B cell (primary cell): ENCODE measurements around the gene CAMTA1. TPM values are rescaled to one million over a fixed set of nuclear protein-coding genes. Genes with fewer than 3 reads are reported as not detected.

ENCODE experiments used
- ATAC-seq: fragments of 200-7000 bp; cut with Tn5 transposase; one replicate; pipeline ENCODE4 v1.10.0; 2021; ENCODE audit warnings: low read depth, mild to moderate bottlenecking, moderate number of reproducible peaks, moderate library complexity
- CTCF ChIA-PET: fragments of 350-600 bp; sonication (Branson Sonifier 250); formaldehyde crosslinking; loops from one replicate; lab custom pipeline; 2021; ENCODE audit warnings: antibody characterized with exemption, inconsistent platforms; lab: Charles Lee
- POLR2A ChIA-PET: fragments of 350-600 bp; sonication (Branson Sonifier 250); formaldehyde crosslinking; loops from one replicate; lab custom pipeline; 2021; ENCODE audit warnings: antibody characterized with exemption; lab: Charles Lee
- DNase-seq: peaks from one replicate; pipeline ENCODE4 v3.0.0; 2013
- H2AFZ ChIP-seq: 2 replicates; pipeline ENCODE4 v1.6.1; 2012; ENCODE audit warnings: mild to moderate bottlenecking, low read depth, low read length; ENCODE audit not compliant: insufficient read depth, poor library complexity, severe bottlenecking
- H3K27ac ChIP-seq, 2 donors: 1 replicate in 1 of 2; 2 replicates in 1 of 2; pipeline ENCODE4 v1.5.1; 2012 to 2013; ENCODE audit warnings: low read length in 2 of 2, mild to moderate bottlenecking in 2 of 2, moderate library complexity in 1 of 2
- H3K27me3 ChIP-seq, 4 experiments: fragments of 200-600 bp in 1 of 4; sonication (generic) in 1 of 4; replicated peaks in 1 of 4; 1 replicate in 2 of 4; 2 replicates in 2 of 4; pipeline versions ENCODE4 v1.6.1 to v1.7.0; 2013 to 2016; ENCODE audit warnings: low read length in 3 of 4, mild to moderate bottlenecking in 2 of 4, mixed read lengths in 1 of 4, moderate library complexity in 1 of 4; ENCODE audit not compliant: insufficient read depth in 4 of 4, control insufficient read depth in 3 of 4; ENCODE audit errors: control extremely low read depth in 1 of 4
- H3K36me3 ChIP-seq, 2 experiments: replicated peaks in 1 of 2; 1 replicate in 1 of 2; 2 replicates in 1 of 2; pipeline versions ENCODE4 v1.6.1 to v1.7.1; 2013; ENCODE audit warnings: low read length in 1 of 2; ENCODE audit not compliant: insufficient read depth in 2 of 2, control insufficient read depth in 1 of 2; ENCODE audit errors: control extremely low read depth in 1 of 2, extremely low read depth in 1 of 2
- H3K4me1 ChIP-seq, 2 donors: fragments of 200-600 bp in 1 of 2; sonication (generic) in 1 of 2; 1 replicate in 1 of 2; 2 replicates in 1 of 2; pipeline versions ENCODE4 v1.5.1 to v1.6.1; 2013 to 2017; ENCODE audit warnings: low read length in 2 of 2; ENCODE audit not compliant: control insufficient read depth in 2 of 2, insufficient read depth in 2 of 2
- H3K4me2 ChIP-seq: replicated peaks from 2 replicates; pipeline ENCODE3; 2012; ENCODE audit warnings: mild to moderate bottlenecking, low read depth, low read length; ENCODE audit not compliant: poor library complexity, severe bottlenecking
- H3K4me3 ChIP-seq, 5 experiments: fragments of 200-600 bp in 1 of 5; sonication (generic) in 1 of 5; 1 replicate in 3 of 5; 2 replicates in 2 of 5; pipeline versions ENCODE4 v1.5.1 to v1.7.0; 2011 to 2016; ENCODE audit warnings: low read length in 4 of 5, mild to moderate bottlenecking in 4 of 5, low read depth in 2 of 5, control low read depth in 1 of 5, moderate library complexity in 1 of 5; ENCODE audit not compliant: insufficient read depth in 1 of 5; ENCODE audit errors: control extremely low read depth in 1 of 5, extremely low read depth in 1 of 5
- H3K79me2 ChIP-seq: fragments of 200-600 bp; sonication (generic); one replicate; pipeline ENCODE4 v1.6.0; 2016; ENCODE audit warnings: low read length; ENCODE audit not compliant: control insufficient read depth, insufficient read depth
- H3K9ac ChIP-seq: fragments of 200-600 bp; sonication (generic); 2 replicates; pipeline ENCODE4 v1.6.1; 2017; ENCODE audit warnings: mild to moderate bottlenecking, low read length, moderate library complexity
- H3K9me3 ChIP-seq, 3 donors: one replicate each; pipeline versions ENCODE4 v1.6.1 to v1.7.1; 2013; ENCODE audit warnings: low read length in 2 of 3; ENCODE audit not compliant: control insufficient read depth in 2 of 3, insufficient read depth in 1 of 3; ENCODE audit errors: control extremely low read depth in 1 of 3
- H4K20me1 ChIP-seq: 2 replicates; pipeline ENCODE4 v1.6.0; 2012; ENCODE audit warnings: mild to moderate bottlenecking, low read length; ENCODE audit not compliant: insufficient read depth, control insufficient read depth, poor library complexity, severe bottlenecking
- H3K27ac Mint-ChIP-seq: one replicate; pipeline ENCODE4 v1.8.0; 2021; ENCODE audit warnings: mixed read lengths
- H3K27me3 Mint-ChIP-seq: one replicate; pipeline ENCODE4 v1.8.0; 2021; ENCODE audit warnings: mixed read lengths
- H3K4me1 Mint-ChIP-seq: one replicate; pipeline ENCODE4 v1.8.0; 2021; ENCODE audit warnings: mixed read lengths
- H3K4me3 Mint-ChIP-seq: one replicate; pipeline ENCODE4 v1.8.0; 2021; ENCODE audit warnings: mixed read lengths
- H3K9me3 Mint-ChIP-seq: one replicate; pipeline ENCODE4 v1.8.0; 2022; ENCODE audit warnings: mixed read lengths; ENCODE audit not compliant: insufficient read depth
- CTCF ChIP-seq: fragments of 200-600 bp; IDR thresholded peaks from one replicate; pipeline ENCODE4 v1.8.0; 2022; ENCODE audit warnings: antibody characterized with exemption, mild to moderate bottlenecking
- EZH2 ChIP-seq: IDR thresholded peaks from 2 replicates; pipeline ENCODE4 v1.6.1; 2012; ENCODE audit warnings: borderline replicate concordance, low read depth, mild to moderate bottlenecking, moderate library complexity, low read length; ENCODE audit not compliant: insufficient read depth, poor library complexity, severe bottlenecking
- WGBS: methylation state at CpG from one replicate; pipeline ENCODE4 v1.1.5; 2013; ENCODE audit warnings: missing lambda C conversion rate; ENCODE audit not compliant: insufficient coverage; 5-methylcytosine and 5-hydroxymethylcytosine counted together
- intact Hi-C: fragments of 100-400 bp; cut with micrococcal nuclease; formaldehyde crosslinking; loops from one replicate; pipeline ENCODE4 v1.10.0; 2022
- polyA plus RNA-seq: library from polyadenylated mRNA; depleted of rRNA; stranded (reverse); fragments of >200 nt; gene quantifications from 2 replicates; pipeline ENCODE4 v1.2.3, GENCODE V29; 2012
- total RNA-seq, 2 donors: library from RNA; stranded (reverse); fragments of 120-200 nt in 1 of 2; gene quantifications; 1 replicate in 1 of 2; 2 replicates in 1 of 2; pipeline versions ENCODE4 v1.2.3 to v1.2.4, GENCODE V29; 2013 to 2022

CAMTA1 gene
- total and polyA plus RNA-seq, 2 donors (not counting 1 experiment from before 2014, with no cell fraction given) = 42.2 to 45.7 TPM

GRCh38 chr1:7517611-7518330 lies 732.5 kb downstream of the CAMTA1 start:
- TF ChIP-seq CTCF = no peak
- no peak for TF ChIP-seq EZH2
- Mint-ChIP-seq H3K27me3 (peaks cover 6% of the 10 kb centered on the region), H3K27ac (no peak overlapping the region), H3K9me3 (no peaks in the 10 kb centered on the region), H3K4me3 (no peak overlapping the region), H3K4me1 (no peaks in the 10 kb centered on the region)
- POLR2A ChIA-PET = no interaction called here
- H2AFZ ChIP-seq = no peak overlapping the region
- no peaks in the 10 kb centered on the region for H3K27me3 ChIP-seq
- CTCF ChIA-PET = no interaction called here
- no peak overlapping the region for H3K4me2 ChIP-seq
- no peaks in the 10 kb centered on the region for H3K79me2 ChIP-seq
- no peak overlapping the region for H3K4me3 ChIP-seq
- DNase-seq = no peak
- H3K9ac ChIP-seq = no peak overlapping the region
- no peaks in the 10 kb centered on the region for H3K9me3 ChIP-seq
- no peak overlapping the region for H3K27ac ChIP-seq
- WGBS = 79% methylated on average over 10 of the region's 10 CpGs
- H3K36me3 ChIP-seq = no peaks in the 10 kb centered on the region
- ATAC-seq = no peak
- no peaks in the 10 kb centered on the region for H4K20me1 ChIP-seq
- H3K4me1 ChIP-seq = no peaks in the 10 kb centered on the region
- intact Hi-C loops = no loop called here

DNA sequence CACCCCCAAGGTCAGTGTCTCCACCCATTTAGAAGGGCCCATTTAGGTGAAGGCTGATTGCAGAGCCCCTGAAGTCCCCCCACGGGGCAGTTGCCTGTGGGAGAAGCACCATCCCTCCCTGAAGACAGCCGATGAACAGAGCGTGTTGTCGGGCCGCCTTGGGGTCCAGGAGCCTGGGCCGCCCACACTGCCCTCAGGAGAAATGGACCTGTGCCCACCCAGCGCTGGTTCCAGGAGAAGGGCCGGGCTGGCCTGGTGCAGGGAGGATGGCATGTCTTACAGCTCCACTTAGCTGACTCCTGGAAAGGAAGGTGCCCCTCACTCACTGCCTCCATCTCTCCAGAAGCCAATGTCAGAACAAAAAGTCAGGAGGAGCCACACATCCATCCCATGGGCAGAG lies 733.2 kb downstream of the CAMTA1 start:
- 96% methylated on average over 8 of the region's 8 CpGs for WGBS
- Histone ChIP-seq H3K9me3 (no peaks in the 10 kb centered on the region), H3K9ac (no peak overlapping the region), H4K20me1 (no peaks in the 10 kb centered on the region), H3K36me3 (no peaks in the 10 kb centered on the region), H3K27ac (no peak overlapping the region), H3K4me2 (no peak overlapping the region), H3K4me1 (no peaks in the 10 kb centered on the region), H3K79me2 (no peaks in the 10 kb centered on the region), H2AFZ (no peak overlapping the region), H3K4me3 (no peak overlapping the region), H3K27me3 (no peaks in the 10 kb centered on the region)
- Mint-ChIP-seq H3K27me3 (peaks cover 6% of the 10 kb centered on the region), H3K27ac (no peak overlapping the region), H3K4me3 (no peak overlapping the region), H3K9me3 (no peaks in the 10 kb centered on the region), H3K4me1 (no peaks in the 10 kb centered on the region)
- TF ChIP-seq EZH2 (no peak), CTCF (no peak)
- no peak for DNase-seq
- CTCF ChIA-PET = no interaction called here
- POLR2A ChIA-PET = no interaction called here
- ATAC-seq = no peak
- intact Hi-C loops = no loop called here
